ENCODE measurements around the gene ZBTB20.

Gene ZBTB20

GRCh38 chr3:114872050-114872449, 275.0 kb downstream of the ZBTB20 start:
- TF ChIP-seq POLR2AphosphoS5 (IDR thresholded peaks at IDR 0.05; ENCODE audit: low read depth) (no peak), GABPA (IDR thresholded peaks at IDR 0.05; ENCODE audit: low read depth) (no peak), SPI1 (IDR thresholded peaks at IDR 0.05; ENCODE audit: borderline replicate concordance, low read depth) (no peak), CTCF (IDR thresholded peaks at IDR 0.05; ENCODE audit: insufficient read depth, low read length) (no peak), REST (IDR thresholded peaks at IDR 0.05; ENCODE audit: insufficient replicate concordance, low read depth) (no peak)
- H3K4me3 ChIP-seq (replicated peaks; ENCODE audit: insufficient read depth, low read length), result no peak overlapping the region
- peaks cover 2% of the 10 kb centered on the region for H3K27me3 ChIP-seq (ENCODE audit: insufficient read depth, poor library complexity, severe bottlenecking)
- no peak for DNase-seq (ENCODE audit: low read depth in 1 of 2, low spot score in 1 of 2)
- no peak overlapping the region for H3K27ac ChIP-seq (replicated peaks)

- H3K27me3 ChIP-seq (ENCODE audit: insufficient read depth, poor library complexity, severe bottlenecking), result peaks cover 2% of the 10 kb centered on the region
- H3K27ac ChIP-seq (replicated peaks), result no peak overlapping the region
- TF ChIP-seq POLR2AphosphoS5 (IDR thresholded peaks at IDR 0.05; ENCODE audit: low read depth) (no peak), SPI1 (IDR thresholded peaks at IDR 0.05; ENCODE audit: borderline replicate concordance, low read depth) (no peak), REST (IDR thresholded peaks at IDR 0.05; ENCODE audit: insufficient replicate concordance, low read depth) (no peak), GABPA (IDR thresholded peaks at IDR 0.05; ENCODE audit: low read depth) (no peak), CTCF (IDR thresholded peaks at IDR 0.05; ENCODE audit: insufficient read depth, low read length) (no peak)
- no peak overlapping the region for H3K4me3 ChIP-seq (replicated peaks; ENCODE audit: insufficient read depth, low read length)
- no peak for DNase-seq (ENCODE audit: low read depth in 1 of 2, low spot score in 1 of 2)
Observed at GRCh38 chr3:114867835-114868503, 279.1 kb downstream of the ZBTB20 start.

DNA sequence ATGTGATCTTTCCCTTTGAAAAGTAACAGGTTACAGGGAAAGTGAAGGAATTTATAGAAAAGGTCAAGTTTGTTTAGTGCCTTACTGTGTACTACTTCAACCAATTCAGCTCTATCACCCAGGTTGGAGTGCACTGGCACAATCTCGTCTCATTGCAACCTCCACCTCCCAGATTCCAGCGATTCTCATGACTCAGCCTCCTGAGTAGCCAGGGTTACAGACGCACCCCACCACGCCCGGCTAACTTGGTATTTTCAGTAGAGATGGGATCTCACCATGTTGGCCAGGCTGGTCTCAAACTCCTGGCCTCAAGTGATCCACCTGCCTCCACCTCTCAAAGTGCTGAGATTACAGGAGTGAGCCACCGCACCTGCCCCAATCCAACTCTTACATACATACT, 279.7 kb downstream of the ZBTB20 start:
- no peak overlapping the region for H3K27ac ChIP-seq (replicated peaks)
- DNase-seq (ENCODE audit: low read depth in 1 of 2, low spot score in 1 of 2), result no peak
- H3K27me3 ChIP-seq (ENCODE audit: insufficient read depth, poor library complexity, severe bottlenecking), result peaks cover 2% of the 10 kb centered on the region
- no peak overlapping the region for H3K4me3 ChIP-seq (replicated peaks; ENCODE audit: insufficient read depth, low read length)
- TF ChIP-seq SPI1 (IDR thresholded peaks at IDR 0.05; ENCODE audit: borderline replicate concordance, low read depth) (no peak), GABPA (IDR thresholded peaks at IDR 0.05; ENCODE audit: low read depth) (no peak), REST (IDR thresholded peaks at IDR 0.05; ENCODE audit: insufficient replicate concordance, low read depth) (no peak), POLR2AphosphoS5 (IDR thresholded peaks at IDR 0.05; ENCODE audit: low read depth) (no peak)
